Stimulated activated memory B cell treated with anti-CD40 and anti-IgM and Interleukin-4, amounts not matched to agents 10 μg/mL and 1 μg/mL and 100 μg/mL, for 72 hours (primary cell): Measurements from ENCODE around the gene KLHL22.
"Not testable (repeated sequence)": the region's sequence is repeated elsewhere in the genome, so short reads cannot be mapped to it uniquely, and the experiment has no call there.

Source experiments
- ATAC-seq: fragments of 150-1000 bp; cut with Tn5 transposase; 2 replicates; pipeline ENCODE4 v1.10.0; 2021
- H3K27ac Mint-ChIP-seq: one replicate; pipeline ENCODE4 v1.8.0; 2022; ENCODE audit warnings: mild to moderate bottlenecking, mixed read lengths
- H3K27me3 Mint-ChIP-seq: one replicate; pipeline ENCODE4 v1.8.0; 2022; ENCODE audit warnings: mixed read lengths
- H3K36me3 Mint-ChIP-seq: one replicate; pipeline ENCODE4 v1.8.0; 2022; ENCODE audit warnings: mixed read lengths
- H3K4me1 Mint-ChIP-seq: one replicate; pipeline ENCODE4 v1.8.0; 2022; ENCODE audit warnings: mixed read lengths
- H3K4me3 Mint-ChIP-seq: one replicate; pipeline ENCODE4 v1.8.0; 2022; ENCODE audit warnings: mild to moderate bottlenecking, moderate library complexity, mixed read lengths
- H3K9me3 Mint-ChIP-seq: one replicate; pipeline ENCODE4 v1.8.0; 2022; ENCODE audit warnings: mixed read lengths

KLHL22 gene, protein sequence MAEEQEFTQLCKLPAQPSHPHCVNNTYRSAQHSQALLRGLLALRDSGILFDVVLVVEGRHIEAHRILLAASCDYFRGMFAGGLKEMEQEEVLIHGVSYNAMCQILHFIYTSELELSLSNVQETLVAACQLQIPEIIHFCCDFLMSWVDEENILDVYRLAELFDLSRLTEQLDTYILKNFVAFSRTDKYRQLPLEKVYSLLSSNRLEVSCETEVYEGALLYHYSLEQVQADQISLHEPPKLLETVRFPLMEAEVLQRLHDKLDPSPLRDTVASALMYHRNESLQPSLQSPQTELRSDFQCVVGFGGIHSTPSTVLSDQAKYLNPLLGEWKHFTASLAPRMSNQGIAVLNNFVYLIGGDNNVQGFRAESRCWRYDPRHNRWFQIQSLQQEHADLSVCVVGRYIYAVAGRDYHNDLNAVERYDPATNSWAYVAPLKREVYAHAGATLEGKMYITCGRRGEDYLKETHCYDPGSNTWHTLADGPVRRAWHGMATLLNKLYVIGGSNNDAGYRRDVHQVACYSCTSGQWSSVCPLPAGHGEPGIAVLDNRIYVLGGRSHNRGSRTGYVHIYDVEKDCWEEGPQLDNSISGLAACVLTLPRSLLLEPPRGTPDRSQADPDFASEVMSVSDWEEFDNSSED

DNA sequence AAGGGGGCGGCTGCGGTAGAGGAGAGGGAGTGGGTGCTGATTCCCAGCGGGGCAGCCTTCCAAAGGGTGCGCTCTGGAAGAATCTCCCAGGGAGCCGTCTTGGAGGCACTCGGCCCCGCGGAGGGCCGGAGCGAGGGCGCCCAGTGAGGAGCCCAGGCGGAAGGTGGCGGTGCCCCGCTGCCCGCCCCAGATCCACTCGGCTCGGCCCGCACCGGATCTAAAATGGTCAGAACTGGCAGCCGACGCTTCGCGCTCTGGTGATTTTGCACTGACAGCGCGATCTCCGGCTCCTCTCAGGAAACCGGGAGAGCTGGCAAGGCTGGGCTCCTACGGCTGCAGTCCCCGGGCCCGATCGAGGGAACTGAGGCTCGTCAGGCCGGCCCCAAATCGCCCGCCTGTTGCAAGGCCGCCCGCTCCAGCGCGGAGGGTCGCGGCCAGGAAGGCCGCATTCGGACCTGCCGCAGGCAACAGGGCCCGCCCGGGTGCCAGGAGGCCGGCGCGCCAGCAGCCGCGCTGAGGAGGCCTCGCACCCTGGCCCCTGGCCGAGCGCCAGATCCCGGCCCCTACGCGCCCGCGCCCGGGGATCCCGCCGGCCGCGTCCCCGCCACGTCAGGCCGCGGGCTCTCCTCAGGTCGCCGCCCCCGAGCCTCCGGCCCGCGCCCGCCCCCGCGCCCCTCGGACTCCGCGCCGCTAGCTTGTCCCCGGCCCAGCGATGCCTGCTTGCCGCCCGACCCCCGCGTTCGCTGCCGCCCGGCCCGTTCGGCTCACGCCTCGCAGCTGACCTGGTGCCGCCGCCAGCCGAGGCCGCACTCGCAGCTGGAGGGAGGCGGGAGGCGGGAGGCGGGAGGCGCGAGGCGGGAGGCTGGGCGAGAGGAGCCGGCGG is at the start of gene KLHL22:
Gene KLHL22 (minus strand): TSS at position 818 of the 883 bp plus-strand sequence. CDS start 6,584 bp downstream, outside the sequence.
- H3K27me3 Mint-ChIP-seq, result no peaks in the 10 kb centered on the region
- ATAC-seq, result peak; percentile 61
- peak within 1 kb of the TSS; percentile 88 for H3K27ac Mint-ChIP-seq
- peak within 1 kb of the TSS; percentile 98 for H3K4me3 Mint-ChIP-seq
- peaks cover 35% of the 10 kb centered on the region for H3K4me1 Mint-ChIP-seq
- H3K36me3 Mint-ChIP-seq, result no peaks in the 10 kb centered on the region
- no peaks in the 10 kb centered on the region for H3K9me3 Mint-ChIP-seq

DNA sequence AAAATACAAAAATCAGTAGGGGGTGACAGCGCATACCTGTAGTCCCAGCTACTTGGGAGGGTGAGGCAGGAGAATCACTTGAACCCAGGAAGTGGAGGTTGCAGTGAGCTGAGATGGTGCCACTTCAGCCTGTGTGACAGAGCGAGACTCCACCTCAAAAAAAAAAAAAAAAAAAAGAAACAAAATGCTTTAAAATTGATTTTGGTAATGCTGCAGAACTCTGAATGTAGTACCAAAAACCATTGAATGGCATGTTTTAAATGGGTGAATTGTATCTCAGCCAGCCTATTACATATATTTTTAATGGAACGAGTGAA is 49.7 kb upstream of the KLHL22 start:
- not testable (repeated sequence) for H3K9me3 Mint-ChIP-seq, ATAC-seq, H3K27ac Mint-ChIP-seq, H3K27me3 Mint-ChIP-seq, H3K4me3 Mint-ChIP-seq
- Mint-ChIP-seq H3K36me3 (peaks cover 14% of the 10 kb centered on the region), H3K4me1 (peaks cover 32% of the 10 kb centered on the region)

DNA sequence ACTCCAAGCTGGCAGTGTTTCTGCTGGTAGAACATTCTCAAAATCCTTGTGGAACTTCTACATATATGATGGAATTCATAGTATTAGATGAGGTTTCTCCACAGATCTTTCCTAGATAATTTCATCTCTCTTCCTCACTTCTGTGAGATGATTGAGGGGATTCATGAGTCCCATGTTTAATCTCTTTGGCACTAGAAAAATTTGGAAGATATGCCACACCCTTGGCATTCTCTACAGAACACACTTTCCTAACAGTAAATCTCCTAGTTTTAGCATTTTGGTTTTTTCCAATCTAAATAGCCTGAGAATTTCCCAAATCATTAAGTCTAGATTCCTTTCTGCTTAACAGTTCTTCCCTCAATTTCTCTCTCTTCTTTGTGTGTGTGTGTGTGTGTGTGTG is 47.1 kb upstream of the KLHL22 start:
- Mint-ChIP-seq H3K27me3 (no peaks in the 10 kb centered on the region), H3K36me3 (peaks cover 32% of the 10 kb centered on the region), H3K4me1 (peaks cover 11% of the 10 kb centered on the region), H3K9me3 (no peaks in the 10 kb centered on the region), H3K4me3 (no peak overlapping the region), H3K27ac (no peak overlapping the region)
- ATAC-seq, result no peak

DNA sequence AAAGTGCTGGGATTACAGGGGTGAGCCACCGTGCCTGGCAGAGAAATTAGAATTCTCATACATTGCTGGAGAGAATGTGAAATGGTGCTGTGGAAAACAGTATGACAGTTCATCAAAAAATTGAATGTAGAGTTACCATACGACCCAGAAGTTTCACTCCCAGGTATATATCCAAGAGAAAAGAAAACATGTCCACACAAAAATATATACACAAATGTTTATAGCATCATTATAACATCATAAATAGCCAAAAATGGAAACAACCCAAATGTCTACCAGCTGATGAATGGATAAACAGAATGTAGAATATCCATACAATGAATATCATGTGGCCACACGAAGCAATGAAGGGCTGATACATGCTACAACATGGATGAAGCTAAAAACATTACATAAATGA is 46.5 kb upstream of the KLHL22 start:
- no peak for ATAC-seq
- peaks cover 36% of the 10 kb centered on the region for H3K36me3 Mint-ChIP-seq
- H3K27me3 Mint-ChIP-seq, result no peaks in the 10 kb centered on the region
- H3K4me1 Mint-ChIP-seq, result peaks cover 11% of the 10 kb centered on the region
- no peaks in the 10 kb centered on the region for H3K9me3 Mint-ChIP-seq
- H3K4me3 Mint-ChIP-seq, result no peak overlapping the region
- H3K27ac Mint-ChIP-seq, result no peak overlapping the region

DNA sequence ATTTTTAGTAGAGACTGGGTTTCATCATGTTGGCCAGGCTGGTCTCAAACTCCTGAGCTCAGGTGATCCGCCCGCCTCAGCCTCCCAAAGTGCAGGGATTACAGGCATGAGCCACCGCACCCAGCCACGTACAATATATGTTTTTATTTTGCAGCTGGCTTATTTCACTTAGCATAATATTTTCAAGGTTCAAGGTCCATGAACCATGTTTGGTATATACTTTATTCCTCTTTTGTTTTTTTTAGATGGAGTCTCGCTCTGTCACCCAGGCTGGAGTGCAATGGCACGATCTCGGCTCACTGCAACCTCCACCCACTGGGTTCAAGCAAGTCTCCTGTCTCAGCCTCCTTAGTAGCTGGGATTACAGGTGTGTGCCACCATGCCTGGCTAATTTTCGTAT is 43.3 kb upstream of the KLHL22 start:
- ATAC-seq, H3K4me1 Mint-ChIP-seq, H3K27me3 Mint-ChIP-seq, H3K27ac Mint-ChIP-seq, H3K9me3 Mint-ChIP-seq, H3K4me3 Mint-ChIP-seq: not testable (repeated sequence)
- H3K36me3 Mint-ChIP-seq, result peaks cover 40% of the 10 kb centered on the region

DNA sequence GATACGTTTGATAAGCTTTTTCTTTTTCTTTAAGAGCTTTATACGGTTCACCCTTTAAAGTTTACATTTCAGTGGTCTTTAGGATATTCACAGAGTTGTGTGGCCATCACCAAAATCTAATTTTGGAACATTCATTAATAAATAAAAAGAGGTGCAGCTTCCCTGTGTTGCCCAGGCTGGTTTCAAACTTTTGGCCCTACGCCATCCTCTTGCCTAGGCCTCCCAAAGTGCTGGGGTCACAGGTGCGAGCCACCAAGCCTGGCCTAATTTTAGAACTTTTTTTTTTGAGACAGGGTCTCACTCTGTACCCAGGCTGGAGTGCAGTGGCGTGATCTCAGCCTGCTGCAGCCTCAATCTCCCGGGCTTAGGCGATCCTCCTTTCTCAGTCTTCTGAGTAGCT is 42.4 kb upstream of the KLHL22 start:
- H3K27ac Mint-ChIP-seq, result no peak overlapping the region

DNA sequence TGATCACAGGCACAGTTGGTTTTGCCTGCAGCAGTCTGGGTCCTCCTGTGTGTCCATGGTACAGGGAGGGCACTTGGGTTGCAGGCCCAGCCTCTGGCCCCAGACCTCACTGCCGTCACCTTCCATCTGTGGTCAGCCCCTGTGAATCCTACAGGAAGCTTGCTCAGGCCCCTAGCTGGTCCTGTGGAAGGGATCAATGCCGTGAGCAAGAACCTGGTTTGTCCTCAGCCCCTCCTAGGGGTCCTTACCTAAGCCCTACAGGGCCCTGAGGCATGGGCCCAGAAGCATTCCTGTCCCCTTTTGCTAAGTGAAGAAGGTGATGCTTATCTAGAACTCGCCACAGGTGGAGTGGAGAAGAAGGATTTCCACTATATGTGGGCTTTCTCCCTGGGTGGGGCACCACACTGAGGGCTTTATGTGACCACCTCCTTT is 41.7 kb upstream of the KLHL22 start:
- peaks cover 34% of the 10 kb centered on the region for H3K36me3 Mint-ChIP-seq
- ATAC-seq, result no peak
- H3K27ac Mint-ChIP-seq, result no peak overlapping the region
- H3K4me3 Mint-ChIP-seq, result no peak overlapping the region
- no peaks in the 10 kb centered on the region for H3K27me3 Mint-ChIP-seq
- H3K4me1 Mint-ChIP-seq, result peaks cover 18% of the 10 kb centered on the region
- no peaks in the 10 kb centered on the region for H3K9me3 Mint-ChIP-seq

More for the DNA sequence above, 42.4 kb upstream of the KLHL22 start:
- peaks cover 13% of the 10 kb centered on the region for H3K4me1 Mint-ChIP-seq
- no peak for ATAC-seq
- no peaks in the 10 kb centered on the region for H3K27me3 Mint-ChIP-seq
- no peaks in the 10 kb centered on the region for H3K9me3 Mint-ChIP-seq
- H3K4me3 Mint-ChIP-seq, result no peak overlapping the region
- H3K36me3 Mint-ChIP-seq, result peaks cover 38% of the 10 kb centered on the region

DNA sequence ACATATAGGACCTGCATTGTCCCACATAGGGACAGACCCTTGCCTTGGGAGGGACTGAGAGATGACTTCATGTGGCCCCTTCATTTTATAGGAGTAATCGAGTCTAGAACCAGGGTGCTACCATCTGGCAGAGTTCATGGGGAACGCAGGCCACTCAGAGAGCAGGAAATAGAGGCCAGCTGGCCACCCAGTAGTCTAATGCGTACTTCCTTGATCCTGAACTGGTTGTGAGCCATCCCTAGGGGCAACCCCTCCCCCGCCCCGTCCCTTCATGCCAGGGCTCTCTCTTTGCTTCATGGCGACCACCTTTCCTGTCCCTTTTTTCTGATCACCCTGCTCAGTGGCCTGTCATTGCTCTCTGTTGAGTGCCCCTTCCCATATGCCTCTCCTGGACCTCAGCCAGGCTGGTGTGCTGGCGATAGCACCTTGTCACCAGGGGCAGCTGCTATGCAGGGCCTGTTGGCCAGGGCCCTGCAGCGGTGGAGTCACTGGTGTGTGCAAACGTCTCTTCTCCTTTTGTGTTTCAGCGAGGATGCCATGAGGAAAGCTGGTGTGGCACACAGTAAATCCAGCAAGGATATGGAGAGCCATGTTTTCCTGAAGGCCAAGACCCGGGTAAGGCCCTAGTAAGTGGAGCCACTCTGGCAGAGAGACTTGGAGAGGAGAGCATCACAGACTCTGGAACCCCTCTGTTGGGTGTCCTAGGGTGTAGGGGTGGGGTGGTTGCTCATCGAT is 41.2 kb upstream of the KLHL22 start:
- no peak for ATAC-seq
- Mint-ChIP-seq H3K27ac (no peak overlapping the region), H3K36me3 (peaks cover 38% of the 10 kb centered on the region), H3K4me3 (no peak overlapping the region), H3K4me1 (peaks cover 24% of the 10 kb centered on the region), H3K27me3 (no peaks in the 10 kb centered on the region), H3K9me3 (no peaks in the 10 kb centered on the region)

DNA sequence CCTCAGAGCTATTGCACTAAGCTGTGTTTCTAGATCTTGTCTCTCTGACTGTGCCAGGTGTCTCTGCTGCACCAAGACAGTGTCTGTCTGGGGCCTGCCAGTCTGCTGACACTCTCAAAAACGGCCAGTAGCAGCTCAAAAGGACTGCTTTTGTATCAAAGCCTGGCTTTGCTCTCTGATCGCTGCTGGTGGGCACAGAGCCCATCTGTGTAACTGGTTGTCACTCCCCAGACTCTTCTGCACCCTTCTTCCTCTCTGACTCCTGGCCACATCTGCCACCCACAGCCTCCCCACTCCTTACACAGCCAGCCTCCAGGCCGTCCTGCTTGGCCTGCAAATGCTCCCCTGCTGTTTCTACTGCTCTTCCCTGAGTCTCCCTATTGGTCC is 38.3 kb upstream of the KLHL22 start:
- no peak for ATAC-seq
- Mint-ChIP-seq H3K27ac (no peak overlapping the region), H3K4me1 (peaks cover 39% of the 10 kb centered on the region), H3K9me3 (no peaks in the 10 kb centered on the region), H3K36me3 (peaks cover 44% of the 10 kb centered on the region), H3K4me3 (no peak overlapping the region), H3K27me3 (no peaks in the 10 kb centered on the region)

DNA sequence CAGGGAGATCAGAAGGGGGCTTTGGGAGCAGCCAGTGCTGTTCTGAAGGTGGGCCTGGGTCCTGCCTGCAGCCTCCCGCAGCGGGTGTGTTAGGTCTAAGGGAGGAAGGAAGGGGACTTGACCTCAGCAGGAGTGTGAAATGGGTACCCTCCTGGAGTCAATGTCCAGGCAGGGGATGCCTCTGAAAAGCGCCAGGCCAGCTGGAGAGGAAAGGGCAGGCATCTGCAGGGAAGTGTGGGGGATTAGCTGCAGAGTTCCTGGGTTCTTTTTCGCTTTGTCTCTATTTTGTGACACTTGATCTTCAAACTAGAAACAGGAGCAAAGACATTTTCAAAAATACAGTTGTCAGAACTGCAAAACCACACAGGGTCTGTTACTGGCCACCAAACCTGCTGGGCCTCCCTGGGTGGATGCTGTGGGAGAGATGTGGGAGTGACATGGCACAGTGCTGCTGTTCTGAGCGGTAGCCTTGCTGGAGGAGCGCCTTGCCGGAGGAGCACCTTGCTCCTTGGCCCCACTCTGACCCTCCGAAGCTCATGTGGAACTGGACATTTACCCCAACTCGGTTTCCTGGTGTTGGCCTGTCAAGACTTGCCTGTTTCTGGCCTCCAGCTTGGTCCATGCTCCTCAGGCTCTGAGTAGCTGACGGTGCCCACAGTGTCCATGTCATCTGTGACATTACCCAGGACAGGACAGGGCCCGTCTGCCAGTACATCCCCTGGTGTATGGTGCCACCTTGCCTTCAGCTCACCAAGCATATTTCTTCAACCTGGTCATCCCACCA is 37.7 kb upstream of the KLHL22 start:
- Mint-ChIP-seq H3K9me3 (no peaks in the 10 kb centered on the region), H3K27ac (no peak overlapping the region), H3K4me3 (no peak overlapping the region), H3K27me3 (no peaks in the 10 kb centered on the region), H3K36me3 (peaks cover 38% of the 10 kb centered on the region), H3K4me1 (peaks cover 39% of the 10 kb centered on the region)
- ATAC-seq, result no peak

DNA sequence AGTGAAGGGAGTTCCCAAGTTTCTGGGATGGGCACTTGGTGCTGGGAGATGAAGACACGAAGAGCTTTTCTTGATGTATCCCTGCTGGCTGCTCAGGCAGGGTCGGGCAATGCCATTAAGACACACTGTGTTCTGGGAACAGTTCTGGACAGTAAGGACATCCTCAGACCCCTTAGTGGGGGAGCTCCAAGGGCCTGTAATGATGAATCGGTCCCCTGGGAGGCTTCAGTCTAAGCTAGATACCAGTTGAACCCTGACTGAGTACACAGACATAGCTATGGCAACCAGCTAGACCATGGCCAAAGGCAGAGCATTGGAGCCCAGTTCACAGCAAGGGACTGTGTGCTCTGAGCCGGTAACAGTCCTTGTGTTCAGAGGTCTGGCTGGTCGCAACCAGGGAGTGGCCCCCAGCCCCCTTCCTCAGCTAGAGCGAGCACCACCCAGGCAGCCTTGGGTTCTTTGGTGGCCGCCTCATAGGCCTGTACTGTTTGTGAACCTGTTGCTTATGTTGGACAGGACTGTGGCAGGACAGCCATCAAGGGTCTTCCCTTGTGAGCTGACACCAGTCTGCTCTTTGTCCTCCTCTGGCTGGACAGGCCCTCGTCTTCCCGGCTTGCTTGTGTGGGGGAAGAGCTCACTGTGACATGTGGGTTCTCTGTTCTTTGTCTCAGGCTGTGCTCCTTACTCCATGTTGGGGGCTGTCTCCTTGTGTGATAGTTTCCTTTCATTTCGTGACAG is 36.8 kb upstream of the KLHL22 start:
- H3K4me1 Mint-ChIP-seq, result peaks cover 45% of the 10 kb centered on the region
- no peak for ATAC-seq
- peaks cover 39% of the 10 kb centered on the region for H3K36me3 Mint-ChIP-seq
- H3K27ac Mint-ChIP-seq, result no peak overlapping the region
- H3K9me3 Mint-ChIP-seq, result no peaks in the 10 kb centered on the region
- H3K27me3 Mint-ChIP-seq, result no peaks in the 10 kb centered on the region
- H3K4me3 Mint-ChIP-seq, result no peak overlapping the region

DNA sequence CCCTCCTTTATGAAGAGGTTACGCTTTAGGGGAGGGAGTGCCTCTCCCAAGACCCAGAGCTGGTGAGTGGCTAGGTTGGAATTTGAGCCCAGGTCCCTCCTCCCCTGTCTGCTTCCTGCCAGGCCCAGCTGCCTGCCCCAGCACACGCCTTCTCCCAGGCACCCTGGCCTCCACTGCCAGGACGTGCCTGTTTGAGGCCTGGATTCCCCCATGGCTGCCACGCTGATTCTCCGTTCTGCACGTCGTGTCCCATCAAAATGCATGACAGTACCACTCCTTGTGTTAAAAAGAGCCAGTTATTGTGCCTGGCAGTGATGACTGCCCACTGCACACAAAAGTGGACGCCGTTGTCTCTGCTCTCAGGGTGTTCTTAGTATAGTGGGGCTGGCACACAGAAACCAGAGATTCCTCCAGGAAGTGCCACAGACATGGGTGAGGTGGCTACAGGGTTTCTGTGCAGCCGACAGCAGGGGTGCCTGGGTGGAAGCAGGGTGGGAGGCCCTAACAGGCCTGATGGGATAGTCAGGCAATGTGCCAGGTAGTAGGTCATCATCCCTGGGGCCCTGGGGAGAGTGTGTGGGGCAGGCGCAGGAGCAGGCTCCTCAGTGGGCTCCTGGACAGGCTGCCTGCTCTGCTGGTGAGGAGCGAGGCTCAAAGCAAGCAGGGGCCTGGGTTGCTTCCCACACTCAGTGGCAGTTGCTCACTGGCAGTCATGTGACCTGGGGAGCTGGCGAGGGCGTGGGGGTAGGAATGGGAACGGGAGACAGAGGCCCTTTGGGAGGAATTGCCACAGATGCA is 36.0 kb upstream of the KLHL22 start:
- H3K27me3 Mint-ChIP-seq, result no peaks in the 10 kb centered on the region
- no peaks in the 10 kb centered on the region for H3K9me3 Mint-ChIP-seq
- no peak overlapping the region for H3K4me3 Mint-ChIP-seq
- no peak for ATAC-seq
- peaks cover 41% of the 10 kb centered on the region for H3K36me3 Mint-ChIP-seq
- peaks cover 53% of the 10 kb centered on the region for H3K4me1 Mint-ChIP-seq
- H3K27ac Mint-ChIP-seq, result no peak overlapping the region

DNA sequence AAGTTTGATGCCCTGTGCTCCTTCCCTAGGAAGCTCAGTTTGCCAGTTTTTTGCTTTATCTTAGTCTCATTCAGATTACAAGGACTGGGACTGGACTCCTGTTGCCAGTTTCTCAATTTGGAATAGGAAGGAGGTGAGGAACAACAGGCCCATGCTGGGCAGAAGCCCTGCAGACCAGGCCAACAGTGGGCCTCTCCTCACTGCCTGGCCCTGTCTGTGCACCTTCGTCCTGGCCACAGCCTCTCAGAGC is 35.5 kb upstream of the KLHL22 start:
- ATAC-seq, result no peak
- H3K27ac Mint-ChIP-seq, result no peak overlapping the region
- no peaks in the 10 kb centered on the region for H3K9me3 Mint-ChIP-seq
- H3K36me3 Mint-ChIP-seq, result peaks cover 46% of the 10 kb centered on the region
- no peaks in the 10 kb centered on the region for H3K27me3 Mint-ChIP-seq
- no peak overlapping the region for H3K4me3 Mint-ChIP-seq
- peaks cover 59% of the 10 kb centered on the region for H3K4me1 Mint-ChIP-seq
